Middle frontal gyrus (tissue), 1 donor: Measurements from ENCODE around the gene SETD1A.

Source experiments
- DNase-seq: peaks from one replicate; pipeline ENCODE4 v3.0.0-alpha.2; 2015; ENCODE audit warnings: low spot score; ENCODE audit errors: extremely low spot score

The SETD1A gene

DNA sequence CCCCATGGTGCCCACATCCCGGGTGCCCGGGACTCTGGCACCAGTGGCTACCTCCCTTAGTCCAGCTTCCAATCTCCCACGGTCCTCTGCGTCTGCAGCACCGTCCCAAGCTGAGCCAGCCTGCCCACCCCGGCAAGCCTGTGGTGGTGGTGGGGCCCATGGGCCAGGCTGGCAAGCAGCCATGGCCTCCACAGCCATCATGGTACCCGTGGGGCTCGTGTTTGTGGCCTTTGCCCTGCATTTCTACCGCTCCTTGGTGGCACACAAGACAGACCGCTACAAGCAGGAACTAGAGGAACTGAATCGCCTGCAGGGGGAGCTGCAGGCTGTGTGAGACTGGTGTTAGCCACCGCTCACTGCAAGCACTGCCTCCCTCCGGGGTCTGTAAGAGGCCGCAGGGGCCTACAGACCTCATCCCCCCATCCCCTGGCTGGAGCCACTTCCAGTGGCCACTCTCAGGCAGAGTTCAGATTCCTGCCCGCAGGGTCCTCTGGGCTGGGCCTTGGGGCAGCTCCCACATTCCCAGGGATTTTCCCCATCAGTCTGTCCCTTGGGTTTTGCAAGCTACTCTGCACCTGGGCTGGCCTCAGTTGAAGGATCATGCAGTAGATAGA is 3.9 kb upstream of the SETD1A start:
- no peak for DNase-seq

DNA sequence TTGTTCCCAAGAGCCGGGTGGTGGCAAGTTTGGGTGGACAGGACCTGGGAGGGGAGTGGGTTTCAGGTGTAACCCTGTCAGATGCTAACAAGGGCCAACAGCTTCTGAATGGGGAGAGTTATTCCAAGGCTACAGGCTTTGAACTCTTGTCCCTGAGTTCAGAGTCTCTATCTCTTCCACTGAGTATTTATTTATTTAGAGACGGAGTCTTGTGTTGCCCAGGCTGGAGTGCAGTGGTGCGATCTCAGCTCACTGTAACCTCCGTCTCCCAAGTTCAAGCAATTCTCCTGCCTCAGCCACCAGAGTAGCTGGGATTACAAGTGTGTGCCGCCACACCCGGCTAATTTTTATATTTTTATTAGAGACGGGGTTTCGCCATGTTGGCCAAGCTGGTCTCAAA is 2.6 kb upstream of the SETD1A start:
- DNase-seq: no peak

DNA sequence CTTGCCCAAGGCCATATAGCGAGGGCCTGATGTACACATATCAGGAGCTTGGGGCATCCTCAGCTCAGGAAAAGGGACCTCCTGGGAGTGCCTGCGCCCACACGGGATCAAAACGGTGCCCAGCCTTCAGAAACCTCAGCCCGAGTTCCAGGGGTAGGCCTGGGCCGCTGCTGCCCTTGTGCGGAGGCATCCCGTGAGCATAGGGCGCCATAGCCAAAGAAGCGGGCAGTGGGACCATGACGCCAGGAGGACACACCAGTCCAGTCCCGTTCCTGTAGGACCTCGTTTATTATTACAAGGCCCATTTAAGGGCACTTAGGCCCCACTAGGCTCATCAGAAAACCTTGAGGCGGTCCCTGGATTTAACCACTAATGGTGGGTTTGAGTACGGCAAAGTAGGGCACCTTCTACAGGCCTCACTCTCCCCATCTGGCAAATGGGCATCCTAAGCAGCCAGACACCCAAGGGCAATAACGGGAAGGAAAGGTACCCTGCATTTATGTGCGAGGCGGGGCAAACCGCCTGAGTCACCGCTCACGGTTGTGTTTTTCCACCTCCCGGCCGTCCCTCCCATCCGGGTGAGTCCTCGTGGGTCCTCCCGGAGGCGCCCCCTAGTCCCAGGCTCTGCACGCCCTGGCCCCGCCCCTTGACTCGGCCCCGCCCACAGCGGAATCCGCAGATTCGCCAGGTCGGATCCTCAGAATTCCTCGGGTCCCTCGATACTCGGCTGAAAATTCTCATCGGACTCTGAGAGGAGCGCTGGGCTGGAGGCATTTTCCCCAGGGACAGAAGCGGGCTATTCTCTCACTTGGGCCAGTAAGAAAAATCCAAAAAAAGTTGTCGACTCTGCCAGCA is 726 bp upstream of the SETD1A start:
- no peak for DNase-seq

DNA sequence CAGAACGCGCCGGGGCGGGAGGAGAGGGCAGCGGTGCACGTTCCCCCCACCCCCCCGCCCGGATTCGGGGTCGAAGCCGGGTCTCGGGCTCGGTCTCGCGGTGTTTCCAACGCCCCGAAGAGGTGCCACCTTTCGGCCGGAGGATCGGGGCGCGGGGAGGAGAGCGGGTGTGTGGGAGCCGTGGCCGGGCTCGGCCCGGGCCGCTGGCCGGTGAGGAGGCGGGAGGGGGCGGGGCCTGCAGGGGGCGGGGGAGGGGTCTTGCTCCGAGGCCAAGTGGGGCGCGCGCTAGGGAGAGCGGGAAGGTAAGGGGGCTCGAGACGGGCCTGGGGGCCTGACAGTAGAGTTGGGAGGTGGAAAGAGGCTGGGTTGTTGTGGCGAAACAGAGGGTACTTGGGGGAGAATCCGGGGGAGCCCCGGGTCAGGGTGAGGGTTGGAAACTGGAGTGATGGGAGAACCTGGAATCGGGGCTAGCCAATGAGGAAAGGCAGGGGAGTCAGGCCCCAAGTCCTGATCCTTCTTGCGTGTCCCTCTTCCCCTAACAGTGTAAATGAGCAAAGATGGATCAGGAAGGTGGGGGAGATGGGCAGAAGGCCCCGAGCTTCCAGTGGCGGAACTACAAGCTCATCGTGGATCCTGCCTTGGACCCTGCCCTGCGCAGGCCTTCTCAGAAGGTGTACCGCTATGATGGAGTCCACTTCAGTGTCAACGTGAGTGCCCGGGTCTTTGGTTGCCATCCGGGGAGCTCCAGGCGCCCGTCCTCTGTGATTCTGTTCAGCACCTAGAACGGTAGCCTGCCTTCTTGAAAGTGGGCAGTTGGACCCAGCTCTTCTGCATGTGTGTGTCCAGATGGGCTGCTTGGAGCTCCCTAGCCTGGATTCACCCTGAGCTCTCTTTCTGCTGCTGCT is 873 bp downstream of the SETD1A start:
- no peak for DNase-seq

DNA sequence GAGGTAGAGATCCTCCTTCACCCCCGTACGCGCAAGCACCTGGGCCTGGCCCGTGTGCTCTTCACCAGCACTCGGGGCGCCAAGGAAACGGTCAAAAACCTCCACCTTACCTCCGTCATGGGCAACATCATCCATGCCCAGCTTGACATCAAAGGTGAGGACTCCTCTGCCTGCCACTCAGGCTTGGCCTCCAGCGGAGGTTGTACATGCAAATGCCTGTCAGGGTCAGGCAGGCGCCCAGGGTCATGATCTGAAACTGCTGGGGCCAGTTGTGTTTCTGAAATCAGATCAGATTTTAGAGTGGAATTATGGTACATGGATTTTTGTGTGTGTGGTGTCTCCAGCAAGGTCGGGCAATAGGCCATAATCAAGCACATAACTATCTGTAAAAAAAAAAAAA is 3.8 kb downstream of the SETD1A start:
- no peak for DNase-seq

DNA sequence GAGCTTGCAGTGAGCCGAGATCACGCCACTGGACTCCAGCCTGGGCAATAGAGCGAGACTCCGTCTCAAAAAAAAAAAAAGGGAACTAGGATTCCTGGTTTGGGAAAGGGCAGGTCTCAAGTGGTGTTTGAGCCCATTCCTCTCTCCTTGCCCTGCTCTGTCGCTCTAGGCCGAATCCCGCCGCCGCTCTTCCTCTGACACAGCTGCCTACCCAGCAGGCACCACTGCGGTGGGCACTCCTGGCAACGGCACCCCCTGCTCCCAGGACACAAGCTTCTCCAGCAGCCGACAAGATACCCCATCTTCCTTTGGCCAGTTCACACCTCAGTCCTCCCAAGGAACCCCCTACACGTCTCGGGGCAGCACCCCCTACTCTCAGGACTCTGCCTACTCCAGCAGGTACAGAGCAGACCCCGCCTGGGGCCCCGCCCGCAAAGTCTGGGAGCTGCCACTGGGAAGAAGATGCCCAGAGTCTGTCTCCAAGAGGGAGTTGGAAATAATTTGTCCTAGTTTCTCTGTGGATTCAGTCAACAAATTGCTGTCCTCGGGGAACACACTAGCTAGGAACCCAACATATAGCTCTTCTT is 6.5 kb downstream of the SETD1A start:
- no peak for DNase-seq

DNA sequence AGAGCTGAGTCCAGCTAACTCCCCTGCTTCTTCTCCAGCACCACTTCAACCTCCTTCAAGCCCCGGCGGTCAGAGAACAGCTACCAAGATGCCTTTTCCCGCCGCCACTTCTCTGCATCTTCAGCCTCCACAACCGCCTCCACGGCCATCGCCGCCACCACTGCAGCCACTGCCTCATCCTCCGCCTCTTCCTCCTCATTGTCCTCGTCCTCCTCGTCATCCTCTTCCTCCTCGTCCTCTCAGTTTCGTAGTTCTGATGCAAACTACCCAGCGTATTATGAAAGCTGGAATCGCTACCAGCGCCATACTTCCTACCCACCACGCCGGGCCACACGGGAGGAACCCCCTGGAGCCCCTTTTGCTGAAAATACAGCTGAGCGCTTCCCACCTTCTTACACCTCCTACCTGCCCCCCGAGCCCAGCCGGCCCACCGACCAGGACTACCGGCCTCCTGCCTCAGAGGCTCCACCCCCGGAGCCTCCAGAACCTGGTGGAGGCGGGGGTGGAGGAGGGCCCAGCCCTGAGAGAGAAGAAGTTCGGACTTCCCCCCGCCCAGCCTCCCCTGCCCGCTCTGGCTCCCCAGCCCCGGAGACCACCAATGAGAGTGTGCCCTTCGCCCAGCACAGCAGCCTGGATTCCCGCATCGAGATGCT is 7.1 kb downstream of the SETD1A start:
- DNase-seq: no peak

DNA sequence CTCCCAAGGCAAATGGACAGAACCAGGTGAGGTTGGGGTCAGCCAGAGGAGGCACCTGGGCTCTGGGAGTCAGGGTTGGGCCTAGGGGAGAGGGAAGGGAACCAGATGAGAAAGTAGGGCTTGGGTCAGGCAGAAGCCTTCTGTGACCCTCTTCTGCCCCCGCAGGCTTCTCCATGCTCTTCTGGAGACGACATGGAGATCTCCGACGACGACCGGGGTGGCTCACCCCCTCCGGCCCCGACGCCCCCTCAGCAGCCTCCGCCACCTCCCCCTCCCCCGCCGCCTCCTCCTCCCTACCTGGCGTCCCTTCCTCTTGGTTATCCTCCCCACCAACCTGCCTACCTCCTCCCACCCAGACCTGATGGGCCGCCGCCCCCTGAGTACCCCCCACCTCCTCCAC is 7.9 kb downstream of the SETD1A start:
- no peak for DNase-seq

DNA sequence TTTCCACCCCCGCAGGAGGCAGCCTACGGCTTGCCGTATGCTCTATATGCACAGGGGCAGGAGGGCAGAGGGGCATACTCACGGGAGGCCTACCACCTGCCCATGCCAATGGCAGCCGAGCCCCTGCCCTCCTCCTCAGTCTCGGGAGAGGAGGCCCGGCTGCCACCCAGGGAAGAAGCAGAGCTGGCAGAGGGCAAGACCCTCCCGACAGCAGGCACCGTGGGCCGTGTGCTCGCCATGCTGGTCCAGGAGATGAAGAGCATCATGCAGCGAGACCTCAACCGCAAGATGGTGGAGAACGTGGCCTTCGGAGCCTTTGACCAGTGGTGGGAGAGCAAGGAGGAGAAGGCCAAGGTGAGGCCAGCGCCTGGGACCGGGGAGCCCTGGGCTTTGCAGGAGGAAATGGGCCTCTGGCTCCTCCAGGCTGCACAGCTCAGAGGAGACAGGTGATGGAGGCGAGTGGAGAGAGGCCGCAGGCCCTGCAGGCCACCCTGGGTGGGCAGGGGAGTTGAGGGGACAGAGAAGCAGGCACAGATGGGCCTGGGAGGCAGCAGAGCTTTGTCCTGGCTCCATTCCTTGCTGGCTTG is 8.6 kb downstream of the SETD1A start:
- no peak for DNase-seq

DNA sequence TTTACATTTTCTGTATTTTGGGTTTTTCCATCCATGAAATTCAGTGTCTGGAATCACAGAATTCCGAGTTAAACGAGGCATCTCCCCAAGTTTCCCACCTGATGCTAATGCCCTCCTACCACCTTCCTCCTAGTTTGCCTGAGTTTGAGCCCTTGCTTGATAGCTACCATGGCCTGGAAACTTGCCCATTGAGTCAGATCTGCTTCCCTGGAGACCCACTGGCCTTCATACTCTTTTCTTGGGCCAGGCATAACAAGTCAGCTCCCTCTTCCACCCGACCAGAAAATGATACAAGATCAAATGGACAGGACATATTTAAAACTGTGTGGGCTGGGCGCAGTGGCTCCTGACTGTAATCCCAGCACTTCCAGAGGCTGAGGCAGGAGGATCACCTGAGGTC is 10.2 kb downstream of the SETD1A start:
- DNase-seq: no peak

DNA sequence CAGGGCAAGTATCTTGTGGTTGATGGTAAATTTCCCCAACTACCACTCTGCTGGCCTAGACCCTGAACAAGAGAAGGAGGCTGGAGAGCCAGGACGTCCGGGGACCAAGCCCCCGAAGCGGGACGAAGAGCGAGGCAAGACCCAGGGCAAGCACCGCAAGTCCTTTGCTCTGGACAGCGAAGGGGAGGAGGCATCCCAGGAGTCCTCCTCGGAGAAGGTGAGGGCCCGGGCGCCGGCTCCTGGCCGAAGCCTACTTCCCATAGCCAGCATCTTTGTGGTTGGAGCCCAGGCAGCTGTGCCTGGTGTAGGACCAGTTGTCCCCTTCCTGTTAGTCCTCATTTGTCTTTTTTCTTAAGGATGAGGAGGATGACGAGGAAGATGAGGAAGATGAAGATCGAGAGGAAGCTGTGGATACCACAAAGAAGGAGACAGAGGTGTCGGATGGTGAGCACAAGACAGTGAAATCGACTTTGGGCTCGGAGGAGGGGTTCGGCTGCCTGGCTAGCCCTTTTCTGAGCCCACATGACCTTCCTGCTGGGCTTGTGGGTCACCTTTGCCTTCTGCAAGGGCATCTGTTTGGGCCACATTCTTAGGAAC is 11.8 kb downstream of the SETD1A start:
- no peak for DNase-seq

DNA sequence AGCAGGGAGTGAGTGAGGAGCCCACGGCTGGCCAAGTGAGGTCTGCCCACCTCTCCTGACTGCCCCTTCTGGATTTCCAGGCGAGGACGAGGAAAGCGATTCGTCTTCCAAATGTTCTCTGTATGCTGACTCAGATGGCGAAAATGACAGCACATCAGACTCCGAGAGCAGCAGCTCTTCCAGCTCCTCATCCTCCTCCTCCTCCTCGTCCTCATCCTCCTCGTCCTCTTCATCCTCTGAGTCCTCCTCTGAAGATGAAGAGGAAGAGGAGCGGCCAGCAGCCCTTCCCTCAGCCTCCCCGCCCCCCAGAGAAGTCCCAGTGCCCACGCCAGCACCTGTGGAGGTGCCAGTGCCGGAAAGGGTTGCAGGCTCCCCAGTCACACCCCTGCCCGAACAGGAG is 13.7 kb downstream of the SETD1A start:
- DNase-seq: no peak

DNA sequence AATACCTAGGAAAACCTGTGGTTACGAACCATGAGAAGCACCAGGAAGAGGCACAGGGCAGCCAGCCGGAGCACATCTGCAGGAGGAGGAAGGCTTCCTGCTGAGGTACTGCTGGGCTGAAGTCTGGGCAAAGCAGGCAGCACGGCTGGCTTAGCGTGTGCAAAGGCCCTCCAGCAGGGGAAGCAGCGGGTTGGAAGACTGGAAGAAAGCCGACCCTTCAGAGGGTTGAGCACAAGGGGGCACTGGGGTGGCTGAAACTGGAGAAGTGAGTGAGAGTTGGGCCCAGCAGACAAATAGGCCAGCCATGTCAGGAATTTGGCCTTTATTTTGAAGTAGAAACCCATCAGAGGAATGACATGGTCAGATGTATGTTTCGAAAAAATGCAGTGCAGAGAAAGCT is 15.3 kb downstream of the SETD1A start:
- DNase-seq: no peak

DNA sequence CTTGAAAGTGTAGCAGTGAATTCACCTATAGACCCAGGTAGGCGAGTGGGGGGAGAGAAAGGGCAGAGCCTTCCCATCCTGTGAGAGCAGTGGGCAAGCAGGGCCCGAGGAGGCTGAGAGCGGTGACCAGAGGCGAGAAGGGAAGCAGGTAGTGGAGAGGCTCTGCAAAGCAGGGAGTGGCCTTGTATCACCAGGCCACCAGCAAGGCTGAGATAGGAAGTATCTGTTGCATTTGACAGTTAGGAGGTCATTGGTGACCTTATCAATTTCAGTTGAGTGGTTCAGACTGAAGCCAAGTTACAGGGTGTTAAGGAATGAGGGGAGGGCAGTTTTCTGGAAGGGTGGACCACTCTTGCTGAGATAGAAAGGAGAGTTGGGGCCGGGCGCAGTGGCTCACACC is 16.8 kb downstream of the SETD1A start:
- no peak for DNase-seq

DNA sequence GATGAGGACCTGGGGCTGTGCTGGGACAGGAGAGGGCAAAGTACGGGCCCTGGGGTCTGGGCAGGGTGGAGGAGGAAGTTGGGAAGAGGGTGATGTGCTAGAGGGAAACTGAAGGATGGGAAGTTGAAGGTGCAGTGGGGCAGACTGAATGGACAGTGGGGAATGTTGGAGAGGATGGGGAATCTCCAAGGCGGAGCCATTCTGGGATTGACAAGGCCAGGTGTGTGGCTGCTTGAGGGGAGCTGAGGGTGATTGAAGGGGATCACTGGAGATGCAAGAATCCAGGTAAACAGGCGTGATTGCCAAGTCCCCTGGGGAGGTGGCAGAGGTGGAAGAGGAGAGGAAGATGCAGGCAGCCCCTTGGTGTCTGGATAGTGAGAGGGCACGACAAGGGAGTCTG is 18.9 kb downstream of the SETD1A start:
- no peak for DNase-seq

DNA sequence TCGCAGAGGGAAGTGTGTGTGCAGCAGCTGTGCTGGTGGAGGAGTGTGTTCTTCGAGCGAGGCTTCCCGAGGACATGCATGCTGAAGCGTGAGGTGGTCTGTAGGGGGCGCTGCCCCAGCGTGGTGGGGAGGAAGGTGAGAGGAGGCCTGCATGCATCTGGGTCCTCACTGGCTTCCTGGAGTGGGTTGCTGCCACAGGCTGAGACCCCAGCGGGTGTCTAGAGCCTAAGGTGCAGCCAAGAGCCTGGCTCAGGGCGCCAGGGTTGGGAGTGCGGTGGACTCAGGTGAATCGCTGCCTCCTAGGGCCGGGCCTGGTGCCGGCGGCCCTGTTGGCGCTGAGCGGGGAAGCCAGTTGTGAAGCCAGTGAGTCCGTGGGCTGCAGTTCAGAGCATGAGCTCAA is 19.9 kb downstream of the SETD1A start:
- DNase-seq: no peak

DNA sequence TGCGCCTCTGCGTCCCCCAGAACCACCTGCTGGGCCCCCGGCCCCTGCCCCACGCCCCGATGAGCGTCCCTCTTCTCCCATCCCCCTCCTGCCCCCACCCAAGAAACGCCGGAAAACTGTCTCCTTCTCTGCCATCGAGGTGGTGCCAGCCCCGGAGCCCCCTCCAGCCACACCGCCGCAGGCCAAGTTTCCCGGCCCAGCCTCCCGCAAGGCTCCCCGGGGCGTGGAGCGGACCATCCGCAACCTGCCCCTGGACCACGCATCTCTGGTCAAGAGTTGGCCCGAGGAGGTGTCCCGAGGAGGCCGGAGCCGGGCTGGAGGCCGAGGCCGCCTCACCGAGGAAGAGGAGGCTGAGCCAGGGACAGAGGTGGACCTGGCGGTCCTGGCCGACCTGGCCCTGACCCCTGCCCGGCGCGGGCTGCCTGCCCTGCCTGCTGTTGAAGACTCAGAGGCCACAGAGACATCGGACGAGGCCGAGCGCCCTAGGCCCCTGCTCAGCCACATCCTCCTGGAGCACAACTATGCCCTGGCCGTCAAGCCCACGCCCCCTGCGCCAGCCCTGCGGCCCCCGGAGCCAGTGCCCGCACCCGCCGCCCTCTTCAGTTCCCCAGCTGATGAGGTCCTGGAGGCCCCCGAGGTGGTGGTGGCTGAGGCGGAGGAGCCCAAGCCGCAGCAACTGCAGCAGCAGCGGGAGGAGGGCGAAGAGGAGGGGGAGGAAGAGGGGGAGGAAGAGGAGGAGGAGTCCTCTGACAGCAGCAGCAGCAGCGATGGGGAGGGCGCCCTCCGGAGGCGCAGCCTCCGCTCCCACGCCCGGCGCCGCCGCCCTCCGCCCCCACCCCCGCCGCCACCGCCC is 21.8 kb downstream of the SETD1A start:
- DNase-seq: no peak

DNA sequence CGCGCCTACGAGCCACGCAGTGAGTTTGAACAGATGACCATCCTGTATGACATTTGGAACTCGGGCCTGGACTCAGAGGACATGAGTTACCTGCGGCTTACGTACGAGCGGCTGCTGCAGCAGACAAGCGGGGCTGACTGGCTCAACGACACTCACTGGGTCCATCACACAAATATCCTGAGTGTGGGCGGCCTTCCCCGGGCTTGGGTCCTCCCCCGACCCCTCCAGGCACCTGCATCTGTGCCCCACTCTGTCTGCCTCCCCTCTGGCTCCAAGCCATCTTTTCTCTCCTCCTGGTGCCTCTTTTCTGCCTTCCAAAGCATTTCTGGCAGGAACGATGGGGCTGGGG is 22.4 kb downstream of the SETD1A start:
- DNase-seq: no peak

DNA sequence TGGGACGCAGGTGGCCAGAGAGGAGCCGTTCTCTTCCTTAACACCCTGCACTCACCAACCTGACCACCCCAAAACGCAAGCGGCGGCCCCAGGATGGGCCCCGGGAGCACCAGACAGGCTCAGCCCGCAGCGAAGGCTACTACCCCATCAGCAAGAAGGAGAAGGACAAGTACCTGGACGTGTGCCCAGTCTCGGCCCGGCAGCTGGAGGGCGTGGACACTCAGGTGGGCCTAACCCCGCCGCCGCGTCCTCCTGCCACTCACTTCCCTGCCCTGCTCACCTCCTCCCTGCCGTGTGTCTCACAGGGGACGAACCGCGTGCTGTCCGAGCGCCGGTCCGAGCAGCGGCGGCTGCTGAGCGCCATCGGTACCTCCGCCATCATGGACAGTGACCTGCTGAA is 22.9 kb downstream of the SETD1A start:
- no peak for DNase-seq

DNA sequence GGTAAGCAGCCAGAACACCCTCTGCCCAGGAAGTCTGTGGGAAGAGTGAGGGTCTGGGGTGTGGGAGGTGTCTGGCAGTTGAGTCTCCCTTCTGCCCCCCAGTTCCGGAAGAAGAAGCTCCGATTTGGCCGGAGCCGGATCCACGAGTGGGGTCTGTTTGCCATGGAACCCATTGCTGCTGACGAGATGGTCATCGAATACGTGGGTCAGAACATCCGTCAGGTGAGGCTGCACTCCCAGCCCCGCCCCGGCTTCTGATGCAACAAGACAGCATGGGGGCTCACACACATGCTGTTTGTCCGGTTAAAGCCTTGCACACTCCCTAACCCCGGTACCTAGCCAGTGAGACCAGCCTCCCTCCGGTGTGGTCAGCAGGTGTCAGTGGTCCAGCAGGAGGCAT is 23.4 kb downstream of the SETD1A start:
- DNase-seq: no peak
